HEK293 (cell line): ENCODE data around the gene COA1.
"Not testable (repeated sequence)": the region's sequence is repeated elsewhere in the genome, so short reads cannot be mapped to it uniquely, and the experiment has no call there.

Experiments used
- CTCF ChIA-PET: fragments of 350-600 bp; formaldehyde crosslinking; extraction: SDS; loops from one replicate; lab custom pipeline; 2021; ENCODE audit warnings: antibody characterized with exemption; lab: Yijun Ruan, JAX
- POLR2A ChIA-PET: fragments of 300-600 bp; formaldehyde crosslinking; extraction: SDS; loops from one replicate; lab custom pipeline; 2020; ENCODE audit warnings: antibody characterized with exemption, inconsistent platforms; lab: Yijun Ruan, JAX
- H3K27ac ChIP-seq: fragments of 200-500 bp; sonication (Bioruptor generic); 2 replicates; pipeline ENCODE4 v1.5.1; 2014; ENCODE audit warnings: low read depth, low read length, control low read depth, inconsistent platforms; ENCODE audit errors: extremely low read depth
- H3K36me3 ChIP-seq, 2 experiments: fragments of 200-500 bp in 1 of 2; sonication (Bioruptor generic) in 1 of 2; 1 replicate in 1 of 2; 2 replicates in 1 of 2; pipeline ENCODE4 v1.5.1; 2014 to 2017; ENCODE audit warnings: inconsistent platforms in 2 of 2, low read length in 2 of 2; ENCODE audit not compliant: control insufficient read depth in 2 of 2, insufficient read depth in 1 of 2
- H3K4me1 ChIP-seq: fragments of 200-500 bp; sonication (Bioruptor generic); 2 replicates; pipeline ENCODE4 v1.5.1; 2014; ENCODE audit warnings: mild to moderate bottlenecking, low read length, inconsistent platforms; ENCODE audit not compliant: control insufficient read depth, insufficient read depth
- H3K4me3 ChIP-seq: 2 replicates; pipeline ENCODE4 v1.5.1; 2011; ENCODE audit warnings: low read depth, mild to moderate bottlenecking, control low read depth, low read length, moderate library complexity
- H3K9me3 ChIP-seq: fragments of 200-500 bp; sonication (Bioruptor generic); 2 replicates; pipeline ENCODE4 v1.5.1; 2014; ENCODE audit warnings: low read depth, low read length, inconsistent platforms; ENCODE audit not compliant: control insufficient read depth, insufficient read depth
- FEZF1 ChIP-seq: fragments of 450-650 bp; formaldehyde crosslinking; IDR thresholded peaks from 2 replicates; pipeline ENCODE4 v1.5.1; 2016; ENCODE audit warnings: missing biosample characterization, missing genetic modification characterization
- GLIS1 ChIP-seq: fragments of 450-650 bp; formaldehyde crosslinking; IDR thresholded peaks from 2 replicates; pipeline ENCODE4 v1.5.1; 2016; ENCODE audit warnings: missing biosample characterization, missing genetic modification characterization
- IKZF3 ChIP-seq: fragments of 450-650 bp; IDR thresholded peaks from 2 replicates; pipeline ENCODE4 v1.5.0; 2018; ENCODE audit warnings: missing biosample characterization, mild to moderate bottlenecking, missing genetic modification characterization, moderate library complexity
- KLF10 ChIP-seq: fragments of 450-650 bp; IDR thresholded peaks from 2 replicates; pipeline ENCODE4 v1.5.1; 2018; ENCODE audit warnings: missing biosample characterization, mild to moderate bottlenecking, missing genetic modification characterization
- KLF7 ChIP-seq: fragments of 450-650 bp; formaldehyde crosslinking; IDR thresholded peaks from 2 replicates; pipeline ENCODE4 v1.5.1; 2016; ENCODE audit warnings: missing biosample characterization, missing genetic modification characterization, borderline replicate concordance
- YY1 ChIP-seq: fragments of 450-650 bp; formaldehyde crosslinking; IDR thresholded peaks from 2 replicates; pipeline ENCODE4 v1.5.1; 2018; ENCODE audit warnings: missing biosample characterization, missing genetic modification characterization
- ZFP69B ChIP-seq: fragments of 450-650 bp; formaldehyde crosslinking; IDR thresholded peaks from 2 replicates; pipeline ENCODE4 v1.5.1; 2016; ENCODE audit warnings: missing biosample characterization, missing genetic modification characterization
- ZNF16 ChIP-seq: fragments of 450-650 bp; formaldehyde crosslinking; IDR thresholded peaks from 2 replicates; pipeline ENCODE4 v1.5.1; 2016; ENCODE audit warnings: low read depth, missing biosample characterization, missing genetic modification characterization
- ZNF449 ChIP-seq: fragments of 450-650 bp; formaldehyde crosslinking; IDR thresholded peaks from 2 replicates; pipeline ENCODE4 v1.5.1; 2017; ENCODE audit warnings: missing biosample characterization, mild to moderate bottlenecking, missing genetic modification characterization, moderate library complexity
- ZNF549 ChIP-seq: fragments of 450-650 bp; IDR thresholded peaks from 2 replicates; pipeline ENCODE4 v1.5.1; 2018; ENCODE audit warnings: missing biosample characterization, missing genetic modification characterization, mild to moderate bottlenecking, inconsistent platforms, moderate library complexity
- ZNF561 ChIP-seq: fragments of 450-650 bp; IDR thresholded peaks from 2 replicates; pipeline ENCODE4 v1.5.1; 2018; ENCODE audit warnings: missing biosample characterization, missing genetic modification characterization, borderline replicate concordance
- ZNF610 ChIP-seq: fragments of 450-650 bp; formaldehyde crosslinking; IDR thresholded peaks from 2 replicates; pipeline ENCODE4 v1.5.1; 2016; ENCODE audit warnings: missing biosample characterization, missing genetic modification characterization, borderline replicate concordance
- ZSCAN30 ChIP-seq: fragments of 450-650 bp; IDR thresholded peaks from 2 replicates; pipeline ENCODE4 v1.5.1; 2018; ENCODE audit warnings: missing biosample characterization, mild to moderate bottlenecking, missing genetic modification characterization, moderate library complexity
- TF ChIP-seq, protein P1 (sequence below): fragments of 450-650 bp; formaldehyde crosslinking; conservative IDR thresholded peaks from 2 replicates; pipeline ENCODE4 v1.5.1; 2016; ENCODE audit warnings: low read depth, missing biosample characterization, missing genetic modification characterization
- TF ChIP-seq, protein P2 (sequence below): fragments of 450-650 bp; formaldehyde crosslinking; IDR thresholded peaks from 2 replicates; pipeline ENCODE4 v1.5.1; 2017; ENCODE audit warnings: missing biosample characterization, missing genetic modification characterization
- TF ChIP-seq, protein P3 (sequence below): fragments of 450-650 bp; formaldehyde crosslinking; IDR thresholded peaks from 2 replicates; pipeline ENCODE4 v1.5.1; 2016; ENCODE audit warnings: missing biosample characterization, missing genetic modification characterization
- TF ChIP-seq, protein P4 (sequence below): fragments of 450-650 bp; formaldehyde crosslinking; IDR thresholded peaks from 2 replicates; pipeline ENCODE4 v1.5.1; 2017; ENCODE audit warnings: missing biosample characterization, missing genetic modification characterization
- TF ChIP-seq, protein P5 (sequence below): fragments of 450-650 bp; formaldehyde crosslinking; IDR thresholded peaks from 2 replicates; pipeline ENCODE4 v1.5.1; 2016; ENCODE audit warnings: missing biosample characterization, missing genetic modification characterization

COA1 gene

DNA sequence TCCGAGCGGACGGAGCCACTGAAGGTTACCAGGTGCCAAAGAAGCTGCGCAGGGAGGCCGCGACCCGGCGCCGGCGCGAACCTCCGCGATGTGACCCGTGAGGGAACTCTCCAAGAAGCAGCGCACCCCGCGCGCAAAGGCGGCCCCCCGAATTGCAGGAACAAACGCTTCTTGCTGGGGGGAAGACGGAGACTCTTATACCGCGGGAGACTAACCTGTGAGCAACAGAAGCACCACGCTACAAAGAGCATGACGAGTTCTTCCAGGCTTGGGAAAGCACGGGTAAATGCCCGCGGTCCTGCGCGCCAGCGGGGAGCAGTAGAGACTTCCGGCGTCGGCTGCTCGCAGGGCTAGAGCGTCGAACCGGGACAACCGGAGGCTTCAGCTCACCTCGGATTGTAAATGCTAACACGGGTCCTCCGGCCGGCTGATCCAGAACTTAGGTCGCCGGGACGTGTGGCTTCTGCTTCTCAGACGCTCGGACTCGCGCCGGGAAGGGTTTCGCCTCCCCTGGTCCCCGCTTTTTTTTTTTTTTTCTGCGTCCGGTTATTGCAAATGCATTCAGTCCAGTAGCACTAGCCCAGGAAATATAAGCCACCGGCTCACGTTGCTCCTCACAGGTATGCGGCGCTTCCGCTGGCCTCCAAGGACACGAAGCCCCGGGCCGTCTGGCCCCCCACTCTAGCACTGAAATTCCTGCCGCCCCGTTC, at the start of gene COA1 (continued):
- TF ChIP-seq, protein P1, sequence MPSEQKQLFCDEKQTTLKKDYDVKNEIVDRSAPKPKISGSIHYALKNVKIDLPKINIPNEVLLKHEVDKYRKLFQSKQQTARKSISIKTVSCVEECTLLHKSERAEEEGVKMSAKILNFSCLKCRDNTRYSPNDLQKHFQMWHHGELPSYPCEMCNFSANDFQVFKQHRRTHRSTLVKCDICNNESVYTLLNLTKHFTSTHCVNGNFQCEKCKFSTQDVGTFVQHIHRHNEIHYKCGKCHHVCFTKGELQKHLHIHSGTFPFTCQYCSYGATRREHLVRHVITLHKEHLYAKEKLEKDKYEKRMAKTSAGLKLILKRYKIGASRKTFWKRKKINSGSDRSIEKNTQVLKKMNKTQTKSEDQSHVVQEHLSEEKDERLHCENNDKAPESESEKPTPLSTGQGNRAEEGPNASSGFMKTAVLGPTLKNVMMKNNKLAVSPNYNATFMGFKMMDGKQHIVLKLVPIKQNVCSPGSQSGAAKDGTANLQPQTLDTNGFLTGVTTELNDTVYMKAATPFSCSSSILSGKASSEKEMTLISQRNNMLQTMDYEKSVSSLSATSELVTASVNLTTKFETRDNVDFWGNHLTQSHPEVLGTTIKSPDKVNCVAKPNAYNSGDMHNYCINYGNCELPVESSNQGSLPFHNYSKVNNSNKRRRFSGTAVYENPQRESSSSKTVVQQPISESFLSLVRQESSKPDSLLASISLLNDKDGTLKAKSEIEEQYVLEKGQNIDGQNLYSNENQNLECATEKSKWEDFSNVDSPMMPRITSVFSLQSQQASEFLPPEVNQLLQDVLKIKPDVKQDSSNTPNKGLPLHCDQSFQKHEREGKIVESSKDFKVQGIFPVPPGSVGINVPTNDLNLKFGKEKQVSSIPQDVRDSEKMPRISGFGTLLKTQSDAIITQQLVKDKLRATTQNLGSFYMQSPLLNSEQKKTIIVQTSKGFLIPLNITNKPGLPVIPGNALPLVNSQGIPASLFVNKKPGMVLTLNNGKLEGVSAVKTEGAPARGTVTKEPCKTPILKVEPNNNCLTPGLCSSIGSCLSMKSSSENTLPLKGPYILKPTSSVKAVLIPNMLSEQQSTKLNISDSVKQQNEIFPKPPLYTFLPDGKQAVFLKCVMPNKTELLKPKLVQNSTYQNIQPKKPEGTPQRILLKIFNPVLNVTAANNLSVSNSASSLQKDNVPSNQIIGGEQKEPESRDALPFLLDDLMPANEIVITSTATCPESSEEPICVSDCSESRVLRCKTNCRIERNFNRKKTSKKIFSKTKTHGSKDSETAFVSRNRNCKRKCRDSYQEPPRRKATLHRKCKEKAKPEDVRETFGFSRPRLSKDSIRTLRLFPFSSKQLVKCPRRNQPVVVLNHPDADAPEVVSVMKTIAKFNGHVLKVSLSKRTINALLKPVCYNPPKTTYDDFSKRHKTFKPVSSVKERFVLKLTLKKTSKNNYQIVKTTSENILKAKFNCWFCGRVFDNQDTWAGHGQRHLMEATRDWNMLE: peak; percentile 74
- TF ChIP-seq, protein P2, sequence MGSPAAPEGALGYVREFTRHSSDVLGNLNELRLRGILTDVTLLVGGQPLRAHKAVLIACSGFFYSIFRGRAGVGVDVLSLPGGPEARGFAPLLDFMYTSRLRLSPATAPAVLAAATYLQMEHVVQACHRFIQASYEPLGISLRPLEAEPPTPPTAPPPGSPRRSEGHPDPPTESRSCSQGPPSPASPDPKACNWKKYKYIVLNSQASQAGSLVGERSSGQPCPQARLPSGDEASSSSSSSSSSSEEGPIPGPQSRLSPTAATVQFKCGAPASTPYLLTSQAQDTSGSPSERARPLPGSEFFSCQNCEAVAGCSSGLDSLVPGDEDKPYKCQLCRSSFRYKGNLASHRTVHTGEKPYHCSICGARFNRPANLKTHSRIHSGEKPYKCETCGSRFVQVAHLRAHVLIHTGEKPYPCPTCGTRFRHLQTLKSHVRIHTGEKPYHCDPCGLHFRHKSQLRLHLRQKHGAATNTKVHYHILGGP (tag by site-specific recombination): no peak
- TF ChIP-seq ZNF610 (tag by site-specific recombination) (peak; percentile 57; the same call in 1 of the 2 replicates), ZNF449 (tag by site-specific recombination) (0 out of 2 replicates have a peak, but pooled peaks have one; percentile 23), ZNF549 (tag by site-specific recombination) (no peak), ZNF16 (tag by site-specific recombination) (no peak)
- TF ChIP-seq, protein P3, sequence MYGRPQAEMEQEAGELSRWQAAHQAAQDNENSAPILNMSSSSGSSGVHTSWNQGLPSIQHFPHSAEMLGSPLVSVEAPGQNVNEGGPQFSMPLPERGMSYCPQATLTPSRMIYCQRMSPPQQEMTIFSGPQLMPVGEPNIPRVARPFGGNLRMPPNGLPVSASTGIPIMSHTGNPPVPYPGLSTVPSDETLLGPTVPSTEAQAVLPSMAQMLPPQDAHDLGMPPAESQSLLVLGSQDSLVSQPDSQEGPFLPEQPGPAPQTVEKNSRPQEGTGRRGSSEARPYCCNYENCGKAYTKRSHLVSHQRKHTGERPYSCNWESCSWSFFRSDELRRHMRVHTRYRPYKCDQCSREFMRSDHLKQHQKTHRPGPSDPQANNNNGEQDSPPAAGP (tag by site-specific recombination): peak; percentile 78
- TF ChIP-seq, protein P4, sequence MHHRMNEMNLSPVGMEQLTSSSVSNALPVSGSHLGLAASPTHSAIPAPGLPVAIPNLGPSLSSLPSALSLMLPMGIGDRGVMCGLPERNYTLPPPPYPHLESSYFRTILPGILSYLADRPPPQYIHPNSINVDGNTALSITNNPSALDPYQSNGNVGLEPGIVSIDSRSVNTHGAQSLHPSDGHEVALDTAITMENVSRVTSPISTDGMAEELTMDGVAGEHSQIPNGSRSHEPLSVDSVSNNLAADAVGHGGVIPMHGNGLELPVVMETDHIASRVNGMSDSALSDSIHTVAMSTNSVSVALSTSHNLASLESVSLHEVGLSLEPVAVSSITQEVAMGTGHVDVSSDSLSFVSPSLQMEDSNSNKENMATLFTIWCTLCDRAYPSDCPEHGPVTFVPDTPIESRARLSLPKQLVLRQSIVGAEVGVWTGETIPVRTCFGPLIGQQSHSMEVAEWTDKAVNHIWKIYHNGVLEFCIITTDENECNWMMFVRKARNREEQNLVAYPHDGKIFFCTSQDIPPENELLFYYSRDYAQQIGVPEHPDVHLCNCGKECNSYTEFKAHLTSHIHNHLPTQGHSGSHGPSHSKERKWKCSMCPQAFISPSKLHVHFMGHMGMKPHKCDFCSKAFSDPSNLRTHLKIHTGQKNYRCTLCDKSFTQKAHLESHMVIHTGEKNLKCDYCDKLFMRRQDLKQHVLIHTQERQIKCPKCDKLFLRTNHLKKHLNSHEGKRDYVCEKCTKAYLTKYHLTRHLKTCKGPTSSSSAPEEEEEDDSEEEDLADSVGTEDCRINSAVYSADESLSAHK (tag by site-specific recombination): 0 out of 2 replicates have a peak, but pooled peaks have one; percentile 29

DNA sequence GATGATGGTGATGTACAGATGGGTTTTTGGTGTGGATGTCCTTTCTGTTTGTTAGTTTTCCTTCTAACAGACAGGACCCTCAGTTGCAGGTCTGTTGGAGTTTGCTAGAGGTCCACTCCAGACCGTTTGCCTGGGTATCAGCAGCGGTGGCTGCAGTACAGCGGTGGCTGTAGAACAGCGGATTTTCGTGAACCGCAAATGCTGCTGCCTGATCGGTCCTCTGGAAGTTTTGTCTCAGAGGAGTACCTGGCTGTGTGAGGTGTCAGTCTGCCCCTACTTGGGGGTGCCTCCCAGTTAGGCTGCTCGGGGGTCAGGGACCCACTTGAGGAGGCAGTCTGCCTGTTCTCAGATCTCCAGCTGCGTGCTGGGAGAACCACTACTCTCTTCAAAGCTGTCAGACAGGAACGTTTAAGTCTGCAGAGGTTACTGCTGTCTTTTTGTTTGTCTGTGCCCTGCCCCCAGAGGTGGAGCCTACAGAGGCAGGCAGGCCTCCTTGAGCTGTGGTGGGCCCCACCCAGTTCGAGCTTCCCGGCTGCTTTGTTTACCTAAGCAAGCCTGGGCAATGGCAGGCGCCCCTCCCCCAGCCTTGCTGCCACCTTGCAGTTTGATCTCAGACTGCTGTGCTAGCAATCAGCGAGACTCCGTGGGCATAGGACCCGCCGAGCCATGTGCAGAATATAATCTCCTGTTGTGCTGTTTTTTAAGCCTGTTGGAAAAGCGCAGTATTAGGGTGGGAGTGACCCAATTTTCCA, 49.1 kb upstream of the COA1 start:
- POLR2A ChIA-PET, H3K27ac ChIP-seq, CTCF ChIA-PET: not testable (repeated sequence)
- TF ChIP-seq KLF7 (tag by site-specific recombination): peak; percentile 65; the same call in 1 of the 2 replicates
- 0 out of 2 replicates have a peak, but pooled peaks have one; percentile 6 for TF ChIP-seq ZNF549 (tag by site-specific recombination)
- peak; percentile 83 for TF ChIP-seq GLIS1 (tag by site-specific recombination)
- peak; percentile 71 for TF ChIP-seq IKZF3 (tag by site-specific recombination)
- peak; percentile 52; the same call in 1 of the 2 replicates for TF ChIP-seq YY1 (tag by site-specific recombination)
- TF ChIP-seq, protein P5, sequence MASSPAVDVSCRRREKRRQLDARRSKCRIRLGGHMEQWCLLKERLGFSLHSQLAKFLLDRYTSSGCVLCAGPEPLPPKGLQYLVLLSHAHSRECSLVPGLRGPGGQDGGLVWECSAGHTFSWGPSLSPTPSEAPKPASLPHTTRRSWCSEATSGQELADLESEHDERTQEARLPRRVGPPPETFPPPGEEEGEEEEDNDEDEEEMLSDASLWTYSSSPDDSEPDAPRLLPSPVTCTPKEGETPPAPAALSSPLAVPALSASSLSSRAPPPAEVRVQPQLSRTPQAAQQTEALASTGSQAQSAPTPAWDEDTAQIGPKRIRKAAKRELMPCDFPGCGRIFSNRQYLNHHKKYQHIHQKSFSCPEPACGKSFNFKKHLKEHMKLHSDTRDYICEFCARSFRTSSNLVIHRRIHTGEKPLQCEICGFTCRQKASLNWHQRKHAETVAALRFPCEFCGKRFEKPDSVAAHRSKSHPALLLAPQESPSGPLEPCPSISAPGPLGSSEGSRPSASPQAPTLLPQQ (tag by site-specific recombination): peak; percentile 100
- peak; percentile 35; the same call in 1 of the 2 replicates for TF ChIP-seq ZNF561 (tag by site-specific recombination)
- peak; percentile 22 for TF ChIP-seq KLF10 (tag by site-specific recombination)
- peak; percentile 31; the same call in 1 of the 2 replicates for TF ChIP-seq FEZF1
- peak; percentile 76 for TF ChIP-seq ZSCAN30 (tag by site-specific recombination)
- TF ChIP-seq, protein P3 (tag by site-specific recombination): peak; percentile 46; the same call in 1 of the 2 replicates
- TF ChIP-seq ZFP69B: peak; percentile 99

More for the DNA sequence above, 49.1 kb upstream of the COA1 start:
- not testable (repeated sequence) for H3K36me3 ChIP-seq, H3K4me1 ChIP-seq, H3K9me3 ChIP-seq, H3K4me3 ChIP-seq
